Loucy (cell line): ENCODE data around the gene NRIP2.

Source experiments
- H2AFZ ChIP-seq: fragments of 200-600 bp; sonication (generic); 2 replicates; pipeline ENCODE4 v1.6.0; 2016; ENCODE audit warnings: antibody characterized with exemption, mild to moderate bottlenecking, low read length, moderate library complexity
- H3F3A ChIP-seq: fragments of 200-600 bp; 2 replicates; pipeline ENCODE4 v1.6.0; 2016; ENCODE audit warnings: antibody characterized with exemption, low read depth, mild to moderate bottlenecking
- H3K27me3 ChIP-seq: fragments of 200-600 bp; sonication (generic); 2 replicates; pipeline ENCODE4 v1.6.1; 2014; ENCODE audit warnings: low read length, mild to moderate bottlenecking; ENCODE audit not compliant: insufficient read depth, poor library complexity, severe bottlenecking
- H3K36me3 ChIP-seq: fragments of 200-600 bp; sonication (generic); 2 replicates; pipeline ENCODE4 v1.6.1; 2016; ENCODE audit warnings: low read length; ENCODE audit not compliant: insufficient read depth
- H3K4me1 ChIP-seq: fragments of 200-600 bp; sonication (generic); 2 replicates; pipeline ENCODE4 v1.5.1; 2014; ENCODE audit warnings: low read length, mild to moderate bottlenecking; ENCODE audit not compliant: insufficient read depth, poor library complexity, severe bottlenecking
- H3K4me2 ChIP-seq: fragments of 200-600 bp; sonication (generic); 2 replicates; pipeline ENCODE4 v1.6.0; 2014; ENCODE audit warnings: antibody characterized with exemption, low read length, low read depth, mild to moderate bottlenecking; ENCODE audit not compliant: poor library complexity, severe bottlenecking
- H3K4me3 ChIP-seq: fragments of 200-600 bp; sonication (generic); 2 replicates; pipeline ENCODE4 v1.5.1; 2014; ENCODE audit warnings: low read length, mild to moderate bottlenecking, mixed read lengths; ENCODE audit not compliant: poor library complexity, severe bottlenecking
- H3K79me2 ChIP-seq: fragments of 200-600 bp; sonication (generic); 2 replicates; pipeline ENCODE4 v1.6.1; 2014; ENCODE audit warnings: low read length; ENCODE audit not compliant: insufficient read depth
- H3K9ac ChIP-seq: fragments of 200-600 bp; sonication (generic); 2 replicates; pipeline ENCODE4 v1.6.0; 2014; ENCODE audit warnings: mild to moderate bottlenecking, low read depth, low read length, moderate library complexity; ENCODE audit not compliant: poor library complexity, severe bottlenecking
- H3K9me2 ChIP-seq: fragments of 200-600 bp; sonication (generic); replicated peaks from 2 replicates; pipeline ENCODE4 v1.6.1; 2016; ENCODE audit warnings: low read depth, low read length, mixed read lengths
- H3K9me3 ChIP-seq: fragments of 200-600 bp; sonication (generic); 2 replicates; pipeline ENCODE4 v1.6.1; 2014; ENCODE audit warnings: mild to moderate bottlenecking, antibody characterized with exemption, low read length, low read depth; ENCODE audit not compliant: insufficient read depth
- H4K20me1 ChIP-seq: fragments of 200-600 bp; sonication (generic); 2 replicates; pipeline ENCODE4 v1.6.0; 2014; ENCODE audit warnings: antibody characterized with exemption, low read length, mild to moderate bottlenecking; ENCODE audit not compliant: insufficient read depth, poor library complexity, severe bottlenecking
- EZH2phosphoT487 ChIP-seq: fragments of 200-600 bp; IDR thresholded peaks from 2 replicates; pipeline ENCODE4 v1.6.1; 2018; ENCODE audit warnings: antibody characterized with exemption, mild to moderate bottlenecking, moderate library complexity, borderline replicate concordance
- TF ChIP-seq, protein P1 (sequence below): fragments of 200-600 bp; sonication (generic); conservative IDR thresholded peaks from 2 replicates; pipeline ENCODE4 v1.5.1; 2014; ENCODE audit warnings: mild to moderate bottlenecking, antibody characterized with exemption, low read length

Gene NRIP2

DNA sequence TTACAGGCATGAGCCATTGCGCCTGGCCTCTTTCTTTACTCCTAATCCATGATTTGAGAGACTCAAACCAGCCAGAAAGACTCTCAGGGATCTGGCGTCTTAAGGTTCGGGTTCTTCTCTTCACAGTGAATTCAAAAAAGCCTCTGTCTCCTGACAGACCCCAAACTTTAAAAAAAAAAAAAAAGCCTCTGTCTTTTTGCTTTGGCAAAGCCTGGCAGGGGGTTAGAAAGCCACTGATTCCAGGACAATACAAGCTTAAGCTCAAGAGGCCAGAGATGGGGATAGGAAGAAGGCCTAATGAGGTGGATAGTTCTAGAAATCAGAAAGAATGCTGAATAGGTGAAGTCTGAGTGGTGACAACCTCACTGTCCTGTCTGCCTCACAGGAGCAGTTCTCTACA is 8.8 kb downstream of the NRIP2 start:
- no peaks in the 10 kb centered on the region for H4K20me1 ChIP-seq
- peaks cover 9% of the 10 kb centered on the region; the same call in 1 of the 2 replicates for H3K36me3 ChIP-seq
- no peak overlapping the region for H3K9ac ChIP-seq
- no peaks in the 10 kb centered on the region for H3K9me3 ChIP-seq
- no peak overlapping the region for H3K4me2 ChIP-seq
- TF ChIP-seq EZH2phosphoT487, result no peak
- TF ChIP-seq, protein P1, sequence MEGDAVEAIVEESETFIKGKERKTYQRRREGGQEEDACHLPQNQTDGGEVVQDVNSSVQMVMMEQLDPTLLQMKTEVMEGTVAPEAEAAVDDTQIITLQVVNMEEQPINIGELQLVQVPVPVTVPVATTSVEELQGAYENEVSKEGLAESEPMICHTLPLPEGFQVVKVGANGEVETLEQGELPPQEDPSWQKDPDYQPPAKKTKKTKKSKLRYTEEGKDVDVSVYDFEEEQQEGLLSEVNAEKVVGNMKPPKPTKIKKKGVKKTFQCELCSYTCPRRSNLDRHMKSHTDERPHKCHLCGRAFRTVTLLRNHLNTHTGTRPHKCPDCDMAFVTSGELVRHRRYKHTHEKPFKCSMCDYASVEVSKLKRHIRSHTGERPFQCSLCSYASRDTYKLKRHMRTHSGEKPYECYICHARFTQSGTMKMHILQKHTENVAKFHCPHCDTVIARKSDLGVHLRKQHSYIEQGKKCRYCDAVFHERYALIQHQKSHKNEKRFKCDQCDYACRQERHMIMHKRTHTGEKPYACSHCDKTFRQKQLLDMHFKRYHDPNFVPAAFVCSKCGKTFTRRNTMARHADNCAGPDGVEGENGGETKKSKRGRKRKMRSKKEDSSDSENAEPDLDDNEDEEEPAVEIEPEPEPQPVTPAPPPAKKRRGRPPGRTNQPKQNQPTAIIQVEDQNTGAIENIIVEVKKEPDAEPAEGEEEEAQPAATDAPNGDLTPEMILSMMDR, result no peak
- H3K79me2 ChIP-seq, result no peaks in the 10 kb centered on the region
- no peak overlapping the region for H2AFZ ChIP-seq
- no peaks in the 10 kb centered on the region for H3K4me1 ChIP-seq
- no peak overlapping the region for H3K4me3 ChIP-seq
- H3K27me3 ChIP-seq, result no peaks in the 10 kb centered on the region
- H3F3A ChIP-seq, result no peaks in the 10 kb centered on the region
- H3K9me2 ChIP-seq, result no peaks in the 10 kb centered on the region

GRCh38 chr12:2825132-2825531 is 9.7 kb downstream of the NRIP2 start:
- Histone ChIP-seq H3K9me3 (no peaks in the 10 kb centered on the region), H2AFZ (no peak overlapping the region), H3K36me3 (peaks cover 9% of the 10 kb centered on the region; the same call in 1 of the 2 replicates), H4K20me1 (no peaks in the 10 kb centered on the region), H3K9me2 (no peaks in the 10 kb centered on the region), H3F3A (no peaks in the 10 kb centered on the region), H3K79me2 (no peaks in the 10 kb centered on the region), H3K9ac (no peak overlapping the region), H3K4me1 (no peaks in the 10 kb centered on the region), H3K27me3 (no peaks in the 10 kb centered on the region), H3K4me3 (no peak overlapping the region), H3K4me2 (no peak overlapping the region)
- TF ChIP-seq, protein P1, result no peak
- TF ChIP-seq EZH2phosphoT487, result no peak

DNA sequence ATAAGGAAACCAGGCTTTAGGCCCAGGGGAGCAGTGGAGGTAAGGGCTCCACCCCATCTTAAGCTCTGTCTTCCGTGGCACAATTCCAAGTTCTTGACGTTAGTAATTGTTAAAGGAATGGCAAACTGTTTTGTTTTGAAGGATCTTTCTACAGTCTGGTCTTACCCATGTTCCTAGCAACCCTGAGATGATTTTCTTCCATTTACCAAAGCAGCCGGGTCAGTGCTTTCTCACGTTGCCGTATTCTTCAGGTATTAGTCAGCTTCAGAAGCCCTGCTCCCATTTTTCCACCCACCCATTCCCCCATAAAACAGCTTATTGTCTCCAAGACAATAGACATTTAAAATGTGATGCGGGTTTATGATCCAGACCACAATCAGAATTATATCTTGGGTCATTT is 10.3 kb downstream of the NRIP2 start:
- Histone ChIP-seq H3K27me3 (no peaks in the 10 kb centered on the region), H3K79me2 (no peaks in the 10 kb centered on the region), H2AFZ (no peak overlapping the region), H4K20me1 (no peaks in the 10 kb centered on the region), H3K9me2 (no peaks in the 10 kb centered on the region), H3K4me2 (no peak overlapping the region), H3K4me1 (no peaks in the 10 kb centered on the region), H3K9me3 (no peaks in the 10 kb centered on the region), H3K36me3 (peaks cover 9% of the 10 kb centered on the region; the same call in 1 of the 2 replicates), H3F3A (no peaks in the 10 kb centered on the region), H3K9ac (no peak overlapping the region), H3K4me3 (no peak overlapping the region)
- TF ChIP-seq EZH2phosphoT487, result no peak
- TF ChIP-seq, protein P1, result no peak
